NCI-H2081 (cell line): ENCODE data around the gene SLC22A2.

Source experiments
- DNase-seq, 2 experiments: peaks; one replicate each; lab custom pipeline; 2025; lab: John Stamatoyannopoulos, UW

Gene SLC22A2

DNA sequence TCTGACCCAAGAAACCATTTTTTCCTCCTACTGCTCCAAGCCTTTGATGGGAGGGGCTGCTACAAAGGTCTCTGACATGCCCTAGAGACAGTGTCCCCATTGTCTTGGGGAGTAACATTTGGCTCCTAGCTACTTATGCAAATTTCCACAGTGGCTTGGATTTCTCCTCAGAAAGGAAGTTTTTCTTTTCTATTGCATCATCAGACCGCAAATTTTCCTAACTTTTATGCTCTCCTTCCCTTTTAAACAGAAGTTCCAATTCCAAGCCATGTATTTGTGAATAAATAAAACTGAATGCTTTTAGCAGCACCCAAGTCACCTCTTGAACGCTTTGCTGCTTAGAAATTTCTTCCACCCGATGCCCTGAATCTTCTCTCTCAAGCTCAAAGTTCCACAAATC, 51.0 kb downstream of the SLC22A2 start:
- no peak for DNase-seq

DNA sequence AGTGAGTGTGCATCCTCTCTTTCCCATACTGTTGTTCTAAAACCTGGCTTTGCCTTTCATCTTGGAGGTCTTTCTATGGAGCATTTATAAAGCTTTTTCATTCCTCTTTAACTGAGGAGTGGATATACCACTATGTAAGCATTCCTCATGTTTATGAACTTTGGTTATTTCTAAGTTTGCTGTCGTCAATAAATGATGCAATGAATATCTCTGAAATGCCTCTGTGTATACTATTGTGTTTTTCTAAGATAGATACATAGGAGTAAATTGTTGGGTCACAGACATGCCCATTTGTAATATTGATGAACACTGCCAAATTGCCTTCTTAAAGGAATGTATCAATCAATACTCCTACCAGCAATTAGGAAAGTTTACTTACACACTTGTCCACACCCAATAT, 53.9 kb downstream of the SLC22A2 start:
- DNase-seq = no peak

GRCh38 chr6:160203953-160204352, 54.7 kb downstream of the SLC22A2 start:
- DNase-seq = no peak

- DNase-seq = no peak
Observed at GRCh38 chr6:160203522-160203921, 55.1 kb downstream of the SLC22A2 start.

- DNase-seq = no peak
Observed at GRCh38 chr6:160203076-160203475, 55.5 kb downstream of the SLC22A2 start.

DNA sequence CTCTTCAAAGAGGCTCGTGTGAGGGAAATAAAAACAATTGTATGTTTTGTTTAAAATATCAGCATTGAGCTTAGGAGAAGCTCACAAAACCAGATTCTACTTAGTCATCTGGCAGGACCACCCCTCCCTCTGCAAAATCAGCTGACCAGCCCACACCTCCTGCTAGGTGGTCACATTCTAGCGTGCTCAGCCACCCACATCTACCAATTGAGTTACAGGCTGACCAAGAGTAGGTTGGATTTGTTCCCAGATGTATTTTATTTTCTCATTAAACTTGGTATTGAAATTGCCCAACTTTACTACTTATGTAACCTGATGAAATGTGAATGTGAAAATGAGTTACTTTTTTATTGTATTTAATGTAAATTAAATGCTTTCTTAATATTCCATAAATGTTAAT, 56.2 kb downstream of the SLC22A2 start:
- DNase-seq = no peak

DNA sequence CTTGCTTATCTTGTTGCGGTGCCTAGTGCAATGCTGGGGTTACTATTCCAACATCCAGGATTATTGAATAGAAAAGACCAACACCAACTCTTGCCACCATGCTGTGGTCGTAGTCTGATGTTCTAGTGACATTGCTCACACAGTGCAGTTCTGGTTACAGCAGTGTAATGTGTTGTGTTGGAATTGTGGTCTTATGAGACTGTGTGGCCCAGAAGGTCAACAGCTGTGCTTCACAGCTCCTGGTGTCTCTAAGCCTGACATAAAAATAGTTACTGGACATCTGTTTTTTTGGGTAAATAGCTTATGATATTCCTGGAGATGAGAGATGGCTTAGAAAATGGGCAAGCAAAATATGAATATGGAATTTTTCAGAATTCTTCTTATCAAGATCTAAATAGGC, 57.6 kb downstream of the SLC22A2 start:
- DNase-seq = no peak

GRCh38 chr6:160198606-160199211, 59.9 kb downstream of the SLC22A2 start:
- no peak for DNase-seq

- no peak for DNase-seq
Observed at GRCh38 chr6:160197662-160198061, 61.0 kb downstream of the SLC22A2 start.

DNA sequence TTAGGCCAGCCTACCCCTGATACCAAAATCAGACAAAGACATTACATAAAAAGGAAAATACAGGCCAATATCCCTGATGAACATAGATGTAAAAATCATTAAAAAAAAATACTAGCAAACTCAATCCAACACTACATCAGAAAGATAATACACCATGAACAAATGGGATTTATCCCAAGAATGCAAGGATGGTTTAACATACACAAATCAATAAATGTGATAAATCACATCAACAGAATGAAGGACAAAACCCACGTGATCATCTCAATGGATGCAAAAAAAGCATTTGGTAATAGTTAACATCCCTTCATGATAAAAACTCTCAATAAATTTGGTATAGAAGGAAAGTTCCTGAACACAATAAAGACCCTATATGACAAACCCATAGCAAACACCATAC, 63.8 kb downstream of the SLC22A2 start:
- no peak for DNase-seq

DNA sequence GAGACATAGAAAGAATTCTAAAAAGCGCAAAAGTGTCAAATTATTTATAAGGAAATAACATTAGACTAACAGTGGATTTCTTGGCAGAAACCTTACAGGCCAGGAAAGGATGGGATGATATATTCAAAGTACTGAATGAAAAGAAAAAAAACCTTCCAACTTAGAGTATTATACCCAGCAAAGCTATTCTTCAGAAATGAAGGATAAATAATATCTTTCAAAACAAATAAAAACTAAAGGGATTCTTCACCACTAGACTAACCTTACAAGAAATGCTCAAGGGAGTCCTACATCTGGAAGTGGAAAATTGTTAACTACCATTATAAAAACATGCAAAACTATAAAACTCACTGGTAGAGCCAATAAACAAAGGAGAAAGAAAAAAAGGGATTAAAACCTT, 65.8 kb downstream of the SLC22A2 start:
- no peak for DNase-seq

DNA sequence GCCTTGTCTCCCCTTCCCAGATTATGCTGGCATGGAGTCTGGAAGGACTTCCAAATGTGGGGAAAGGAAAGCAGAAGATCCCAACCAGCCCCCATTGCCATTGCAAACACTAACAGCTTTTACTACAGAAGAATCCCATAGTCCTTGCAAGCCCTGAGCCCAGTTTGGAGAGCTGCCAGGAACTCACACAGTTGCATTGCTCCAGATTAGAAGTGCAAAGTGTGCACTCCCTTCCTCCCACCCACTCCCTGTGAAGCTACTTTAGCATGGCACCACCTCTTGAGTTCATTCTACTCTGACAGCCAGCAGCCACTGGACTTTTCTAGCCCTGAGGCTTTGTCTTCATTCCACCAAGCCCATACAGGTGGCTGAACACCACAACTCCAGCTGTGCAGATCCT, 67.6 kb downstream of the SLC22A2 start:
- no peak for DNase-seq

DNA sequence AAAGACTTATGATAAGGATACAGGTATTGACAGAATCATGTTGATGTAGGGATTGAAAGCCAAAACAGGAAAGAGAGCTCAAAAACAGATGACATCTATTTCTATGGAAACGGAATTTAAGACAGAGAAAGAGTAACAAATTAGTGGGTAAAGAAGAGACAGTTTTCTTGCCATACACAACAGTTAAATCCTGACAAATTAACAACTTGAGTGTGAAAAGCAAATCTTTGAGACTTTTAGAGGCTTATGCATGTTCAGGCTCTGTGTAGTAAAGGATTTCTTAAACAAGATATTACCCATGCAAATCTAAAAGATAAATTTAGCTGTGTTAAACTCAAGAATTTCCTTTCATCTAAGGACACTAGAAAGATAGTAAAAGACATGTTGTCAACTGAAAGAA, 68.5 kb downstream of the SLC22A2 start:
- no peak for DNase-seq

DNA sequence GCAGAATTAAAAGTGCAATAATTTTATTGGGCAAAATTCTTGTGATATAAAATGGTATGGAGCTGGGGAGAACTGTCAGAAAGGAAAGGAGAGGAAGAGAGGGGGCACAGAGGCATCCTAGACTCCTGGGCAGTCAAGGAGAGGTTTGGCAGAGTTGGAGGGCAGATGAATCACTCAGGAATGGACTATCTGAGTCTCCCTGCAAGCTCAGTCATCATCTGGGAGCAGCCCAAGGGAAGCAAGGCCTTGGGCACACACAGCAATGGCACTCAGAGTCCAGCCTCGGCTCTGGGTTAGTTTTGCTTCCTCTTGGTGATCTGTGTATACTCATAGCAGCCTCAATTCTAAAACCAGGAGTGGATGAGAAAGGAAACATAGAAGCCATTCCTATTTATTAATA, 69.8 kb downstream of the SLC22A2 start:
- no peak for DNase-seq

GRCh38 chr6:160180706-160181105, 77.9 kb downstream of the SLC22A2 start:
- no peak for DNase-seq

DNA sequence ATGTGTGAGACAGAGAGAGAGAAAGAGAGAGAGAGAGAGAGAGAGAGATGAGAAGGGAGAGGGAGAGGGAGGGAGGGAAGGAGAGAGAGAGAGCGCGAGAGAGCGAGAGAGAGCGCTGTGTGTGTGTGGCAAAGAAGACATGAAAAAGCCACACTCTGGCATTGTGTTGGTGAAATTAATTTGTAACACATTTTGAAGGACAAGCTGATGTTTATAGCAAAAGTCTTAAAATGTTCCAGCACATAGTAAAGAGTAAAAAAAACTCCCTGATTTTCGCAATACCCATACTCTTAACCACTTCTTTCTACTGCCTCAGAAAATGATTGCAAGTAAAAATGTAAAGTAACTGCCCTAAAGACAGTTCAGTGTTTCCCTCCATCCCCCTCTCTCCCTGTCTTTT, 80.3 kb downstream of the SLC22A2 start:
- no peak for DNase-seq

GRCh38 chr6:160177220-160177619, 81.4 kb downstream of the SLC22A2 start:
- DNase-seq = no peak

- DNase-seq = no peak
Observed at GRCh38 chr6:160174681-160175080, 83.9 kb downstream of the SLC22A2 start.

- DNase-seq = no peak
Observed at GRCh38 chr6:160173806-160174527, 84.7 kb downstream of the SLC22A2 start.

DNA sequence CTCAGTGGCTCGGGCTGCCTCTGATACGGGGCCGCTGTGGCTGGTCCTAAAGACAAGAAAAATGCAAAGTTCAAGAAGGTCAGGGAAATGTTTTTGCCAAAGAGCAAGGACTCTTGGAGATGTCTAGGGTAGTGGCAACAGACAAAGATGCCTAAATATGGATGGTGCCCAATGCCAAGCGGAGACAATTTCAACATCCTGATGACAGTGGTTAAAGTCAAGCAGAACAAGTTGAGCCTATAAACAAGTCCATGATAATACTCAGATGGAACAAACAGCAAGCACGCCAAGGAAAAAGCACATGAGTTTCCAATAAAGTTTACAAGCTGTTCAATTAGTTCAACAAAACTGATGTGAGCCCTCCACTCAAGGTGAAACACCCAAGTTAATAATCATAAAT, 85.9 kb downstream of the SLC22A2 start:
- DNase-seq = no peak

GRCh38 chr6:160170018-160170680, 88.5 kb downstream of the SLC22A2 start:
- no peak for DNase-seq

DNA sequence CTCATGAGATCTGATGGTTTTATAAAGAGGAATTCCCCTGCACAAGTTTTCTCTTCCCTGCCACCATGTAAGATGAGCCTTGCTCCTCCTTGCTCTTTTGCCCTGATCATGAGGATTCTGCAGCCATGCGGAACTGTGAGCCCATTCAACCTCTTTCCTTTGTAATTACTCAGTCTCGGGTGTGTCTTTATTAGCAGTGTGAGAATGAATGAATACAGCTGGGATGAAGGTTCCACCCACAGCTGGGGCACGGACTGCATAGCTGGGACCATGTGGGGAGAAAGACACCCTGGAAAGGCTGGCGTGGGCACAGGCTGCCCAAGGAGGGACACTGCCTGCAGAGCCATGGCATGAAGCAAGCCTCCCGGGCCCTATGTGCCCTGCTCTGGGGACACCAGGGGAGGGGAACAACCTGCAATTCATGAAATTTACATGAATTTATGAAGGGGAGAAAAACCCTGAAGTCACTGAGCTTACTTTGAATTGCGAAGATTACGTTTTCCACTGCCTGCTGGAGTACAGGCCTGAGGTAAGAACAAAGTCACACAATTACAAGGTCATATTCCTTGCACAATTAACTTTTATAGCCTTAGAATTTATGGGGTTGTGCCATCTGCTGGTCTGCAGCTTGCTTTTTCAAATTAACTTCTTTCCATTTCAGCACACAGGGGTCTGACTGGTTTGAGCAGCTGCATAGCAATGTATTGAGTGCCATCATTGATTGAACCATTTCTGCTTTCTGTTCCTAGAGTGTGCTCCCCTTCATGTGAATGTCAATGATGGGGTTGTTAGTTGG, 90.8 kb downstream of the SLC22A2 start:
- DNase-seq = no peak
